Gastroesophageal sphincter (tissue), 3 donors: Measurements from ENCODE around the gene DNAH9.

Experiments
- POLR2AphosphoS5 ChIP-seq: sonication (generic); formaldehyde crosslinking; IDR thresholded peaks from one replicate; pipeline ENCODE4 v1.6.1; 2017; ENCODE audit warnings: antibody characterized with exemption
- TF ChIP-seq, protein P1 (sequence below), 4 experiments: fragments of 200-600 bp in 2 of 4; fragments of 450-650 bp in 2 of 4; sonication (generic) in 1 of 4; IDR thresholded peaks; one replicate each; pipeline ENCODE4 v1.5.1; 2017 to 2019; ENCODE audit warnings: antibody characterized with exemption in 4 of 4, mild to moderate bottlenecking in 2 of 4, moderate library complexity in 2 of 4

DNA sequence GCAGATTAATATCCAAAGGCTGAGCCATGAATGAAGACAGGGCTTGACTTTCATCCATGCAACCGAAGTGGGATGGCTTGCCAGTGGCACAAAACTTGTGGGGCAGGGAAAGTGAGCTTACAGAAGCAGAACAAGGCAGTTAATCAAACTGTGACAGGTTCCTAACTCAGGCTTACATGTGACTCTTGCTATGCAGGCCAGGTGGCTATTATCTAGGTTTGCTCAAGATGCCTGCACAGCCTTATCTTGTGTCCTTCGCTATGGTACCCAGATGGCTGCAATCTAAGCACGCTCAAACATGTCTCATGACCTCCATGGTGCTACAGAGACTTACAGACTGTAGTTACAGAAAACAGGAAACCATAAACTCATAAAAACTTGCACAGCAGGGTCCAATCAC lies 8.6 kb upstream of the DNAH9 start:
- TF ChIP-seq POLR2AphosphoS5, result no peak
- TF ChIP-seq, protein P1, sequence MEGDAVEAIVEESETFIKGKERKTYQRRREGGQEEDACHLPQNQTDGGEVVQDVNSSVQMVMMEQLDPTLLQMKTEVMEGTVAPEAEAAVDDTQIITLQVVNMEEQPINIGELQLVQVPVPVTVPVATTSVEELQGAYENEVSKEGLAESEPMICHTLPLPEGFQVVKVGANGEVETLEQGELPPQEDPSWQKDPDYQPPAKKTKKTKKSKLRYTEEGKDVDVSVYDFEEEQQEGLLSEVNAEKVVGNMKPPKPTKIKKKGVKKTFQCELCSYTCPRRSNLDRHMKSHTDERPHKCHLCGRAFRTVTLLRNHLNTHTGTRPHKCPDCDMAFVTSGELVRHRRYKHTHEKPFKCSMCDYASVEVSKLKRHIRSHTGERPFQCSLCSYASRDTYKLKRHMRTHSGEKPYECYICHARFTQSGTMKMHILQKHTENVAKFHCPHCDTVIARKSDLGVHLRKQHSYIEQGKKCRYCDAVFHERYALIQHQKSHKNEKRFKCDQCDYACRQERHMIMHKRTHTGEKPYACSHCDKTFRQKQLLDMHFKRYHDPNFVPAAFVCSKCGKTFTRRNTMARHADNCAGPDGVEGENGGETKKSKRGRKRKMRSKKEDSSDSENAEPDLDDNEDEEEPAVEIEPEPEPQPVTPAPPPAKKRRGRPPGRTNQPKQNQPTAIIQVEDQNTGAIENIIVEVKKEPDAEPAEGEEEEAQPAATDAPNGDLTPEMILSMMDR (IDR thresholded peaks at IDR 0.05), result no peak
